ENCODE data around the gene CCDC196. TPM values are rescaled to one million over a fixed set of nuclear protein-coding genes. Genes with fewer than 3 reads are reported as not detected.

Gene CCDC196
- polyA plus RNA-seq (2011; rRNA removed), result not detected in 2 replicates
- polyA minus RNA-seq (2011; rRNA and poly(A)+ RNA removed), result not detected in 2 replicates

- TF ChIP-seq CTCF (IDR thresholded peaks at IDR 0.05; ENCODE audit: insufficient read depth, low read depth, low read length), result no peak
- Histone ChIP-seq H3K36me3 (ENCODE audit: control insufficient read depth, insufficient read depth, low read length) (no peaks in the 10 kb centered on the region), H3K27me3 (ENCODE audit: control insufficient read depth, insufficient read depth, low read length) (peaks cover 1% of the 10 kb centered on the region; the same call in 1 of the 2 replicates), H3K4me3 (ENCODE audit: low read depth, low read length) (no peak within 1 kb of the TSS)
- POLR2A ChIA-PET, result no interaction called here
- DNase-seq (ENCODE audit: low read depth), result no peak
- CTCF ChIA-PET, result no interaction called here
Measured at GRCh38 chr14:66485910-66486421, at the start of gene CCDC196. TSS of gene CCDC196 (plus strand) at chr14:66486371. CDS start at chr14:66486503, 132 bp downstream.

GRCh38 chr14:66440801-66441200 lies 45.4 kb upstream of the CCDC196 start:
- no peak for DNase-seq (ENCODE audit: low read depth)
- POLR2A ChIA-PET, result no interaction called here
- H3K27me3 ChIP-seq (ENCODE audit: control insufficient read depth, insufficient read depth, low read length), result no peaks in the 10 kb centered on the region
- no peaks in the 10 kb centered on the region for H3K36me3 ChIP-seq (ENCODE audit: control insufficient read depth, insufficient read depth, low read length)
- no peak for TF ChIP-seq CTCF (IDR thresholded peaks at IDR 0.05; ENCODE audit: insufficient read depth, low read depth, low read length)
- CTCF ChIA-PET, result no interaction called here
- H3K4me3 ChIP-seq (ENCODE audit: low read depth, low read length), result no peak overlapping the region

GRCh38 chr14:66442953-66443571 lies 43.1 kb upstream of the CCDC196 start:
- Histone ChIP-seq H3K4me3 (ENCODE audit: low read depth, low read length) (no peak overlapping the region), H3K36me3 (ENCODE audit: control insufficient read depth, insufficient read depth, low read length) (no peaks in the 10 kb centered on the region), H3K27me3 (ENCODE audit: control insufficient read depth, insufficient read depth, low read length) (no peaks in the 10 kb centered on the region)
- CTCF ChIA-PET, result no interaction called here
- POLR2A ChIA-PET, result no interaction called here
- TF ChIP-seq CTCF (IDR thresholded peaks at IDR 0.05; ENCODE audit: insufficient read depth, low read depth, low read length), result no peak
- DNase-seq (ENCODE audit: low read depth), result no peak

- H3K4me3 ChIP-seq (ENCODE audit: low read depth, low read length), result no peak overlapping the region
- no peaks in the 10 kb centered on the region for H3K27me3 ChIP-seq (ENCODE audit: control insufficient read depth, insufficient read depth, low read length)
- CTCF ChIA-PET, result no interaction called here
- POLR2A ChIA-PET, result no interaction called here
- H3K36me3 ChIP-seq (ENCODE audit: control insufficient read depth, insufficient read depth, low read length), result no peaks in the 10 kb centered on the region
- no peak for DNase-seq (ENCODE audit: low read depth)
- no peak for TF ChIP-seq CTCF (IDR thresholded peaks at IDR 0.05; ENCODE audit: insufficient read depth, low read depth, low read length)
Measured at GRCh38 chr14:66443785-66444184, 42.4 kb upstream of the CCDC196 start.

GRCh38 chr14:66444271-66444927 lies 41.8 kb upstream of the CCDC196 start:
- Histone ChIP-seq H3K36me3 (ENCODE audit: control insufficient read depth, insufficient read depth, low read length) (no peaks in the 10 kb centered on the region), H3K4me3 (ENCODE audit: low read depth, low read length) (no peak overlapping the region), H3K27me3 (ENCODE audit: control insufficient read depth, insufficient read depth, low read length) (no peaks in the 10 kb centered on the region)
- CTCF ChIA-PET, result interaction anchor here (1.1 kb wide), 1 partner anchor 41 kb away, joined by 3 read pairs; no protein-coding TSS in a partner anchor
- POLR2A ChIA-PET, result no interaction called here
- no peak for TF ChIP-seq CTCF (IDR thresholded peaks at IDR 0.05; ENCODE audit: insufficient read depth, low read depth, low read length)
- no peak for DNase-seq (ENCODE audit: low read depth)

Data from BJ (cell line).